ENCODE data around the gene TSHZ2. TPM values are rescaled to one million over a fixed set of nuclear protein-coding genes. Genes with fewer than 3 reads are reported as not detected.

Gene TSHZ2
- total RNA-seq, 4 donors from 2014 or later: 1.9 to 12.9 (median 5.0) TPM

GRCh38 chr20:53081916-53082863 lies 110.0 kb downstream of the TSHZ2 start:
- 65 to 75% methylated on average over 8 to 10 of the region's 10 CpGs for WGBS, 2 donors (ENCODE audit: low coverage in 1 of 2)
- H3K4me1 ChIP-seq: no peaks in the 10 kb centered on the region
- in situ Hi-C loops (cut with MboI; ENCODE audit: low pct_ligation_motif_present in 1 of 4, low pct_unique_long_range_greater_than_20kb in 1 of 4, low sequenced_read_pairs in 3 of 4): no loop called here

GRCh38 chr20:53083411-53083810 lies 111.3 kb downstream of the TSHZ2 start:
- Histone ChIP-seq H3K4me3 (no peak overlapping the region), H3K4me1 (no peaks in the 10 kb centered on the region), H3K27ac (no peak overlapping the region), H3K9me3 (no peaks in the 10 kb centered on the region), H3K27me3 (no peaks in the 10 kb centered on the region), H3K36me3 (no peaks in the 10 kb centered on the region)
- TF ChIP-seq EP300 (IDR thresholded peaks at IDR 0.05; ENCODE audit: low read depth) (no peak), POLR2AphosphoS5 (IDR thresholded peaks at IDR 0.05) (no peak), CTCF (IDR thresholded peaks at IDR 0.05) (no peak), POLR2A (IDR thresholded peaks at IDR 0.05) (no peak)
- in situ Hi-C loops (cut with MboI; ENCODE audit: low pct_ligation_motif_present in 1 of 4, low pct_unique_long_range_greater_than_20kb in 1 of 4, low sequenced_read_pairs in 3 of 4): no loop called here
- no peak for DNase-seq
- intact Hi-C loops (cut with DNase I; ENCODE audit: low total_unique reads): no loop called here
- 88 to 90% methylated on average over 7 of the region's 7 CpGs for WGBS, 2 donors (ENCODE audit: low coverage in 1 of 2)

More at GRCh38 chr20:53081916-53082863, 110.0 kb downstream of the TSHZ2 start:
- intact Hi-C loops (cut with DNase I; ENCODE audit: low total_unique reads): no loop called here
- Histone ChIP-seq H3K27me3 (no peaks in the 10 kb centered on the region), H3K9me3 (no peaks in the 10 kb centered on the region), H3K36me3 (no peaks in the 10 kb centered on the region), H3K27ac (peak overlapping the region in 1 of 4 donors; percentile 9), H3K4me3 (no peak overlapping the region)
- DNase-seq: no peak
- TF ChIP-seq EP300 (IDR thresholded peaks at IDR 0.05; ENCODE audit: low read depth) (no peak), POLR2AphosphoS5 (IDR thresholded peaks at IDR 0.05) (no peak), CTCF (IDR thresholded peaks at IDR 0.05) (no peak), POLR2A (IDR thresholded peaks at IDR 0.05) (no peak)

GRCh38 chr20:53084408-53084997 lies 112.3 kb downstream of the TSHZ2 start:
- H3K4me1 ChIP-seq: no peaks in the 10 kb centered on the region
- in situ Hi-C loops (cut with MboI; ENCODE audit: low pct_ligation_motif_present in 1 of 4, low pct_unique_long_range_greater_than_20kb in 1 of 4, low sequenced_read_pairs in 3 of 4): no loop called here

More at GRCh38 chr20:53084408-53084997, 112.3 kb downstream of the TSHZ2 start:
- Histone ChIP-seq H3K9me3 (no peaks in the 10 kb centered on the region), H3K4me3 (no peak overlapping the region), H3K36me3 (no peaks in the 10 kb centered on the region), H3K27me3 (no peaks in the 10 kb centered on the region), H3K27ac (no peak overlapping the region)
- TF ChIP-seq EP300 (IDR thresholded peaks at IDR 0.05; ENCODE audit: low read depth) (no peak), POLR2AphosphoS5 (IDR thresholded peaks at IDR 0.05) (no peak), POLR2A (IDR thresholded peaks at IDR 0.05) (no peak), CTCF (IDR thresholded peaks at IDR 0.05) (no peak)
- intact Hi-C loops (cut with DNase I; ENCODE audit: low total_unique reads): no loop called here
- DNase-seq: no peak
